ENCODE measurements around the gene CDH18. TPM values are rescaled to one million over a fixed set of nuclear protein-coding genes. Genes with fewer than 3 reads are reported as not detected.

The CDH18 gene
- total RNA-seq, 1 donor, result 16.6 TPM

DNA sequence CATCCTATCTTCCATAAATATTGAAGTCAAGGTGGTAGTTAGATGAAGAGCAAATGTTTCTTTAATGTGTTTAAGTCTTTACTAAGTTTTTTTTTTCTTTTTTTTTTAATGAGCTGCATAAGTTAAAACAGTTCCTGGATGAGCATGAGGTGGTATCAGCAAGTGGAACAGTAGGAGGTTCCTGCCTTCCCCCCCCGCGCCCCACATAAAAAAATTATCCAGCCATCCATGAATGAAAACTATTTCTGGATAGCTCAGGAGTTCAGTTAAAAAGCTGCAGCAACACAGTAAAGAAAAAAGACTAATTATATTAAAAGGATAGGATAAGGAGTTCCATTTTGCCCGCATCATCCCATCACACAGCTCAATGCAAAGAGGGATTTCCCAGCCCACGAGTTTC lies 349.5 kb downstream of the CDH18 start:
- no peak overlapping the region for H3K4me3 ChIP-seq (ENCODE audit: low read depth, low read length)
- no peak for DNase-seq (ENCODE audit: low read depth)
- TF ChIP-seq, protein P1, sequence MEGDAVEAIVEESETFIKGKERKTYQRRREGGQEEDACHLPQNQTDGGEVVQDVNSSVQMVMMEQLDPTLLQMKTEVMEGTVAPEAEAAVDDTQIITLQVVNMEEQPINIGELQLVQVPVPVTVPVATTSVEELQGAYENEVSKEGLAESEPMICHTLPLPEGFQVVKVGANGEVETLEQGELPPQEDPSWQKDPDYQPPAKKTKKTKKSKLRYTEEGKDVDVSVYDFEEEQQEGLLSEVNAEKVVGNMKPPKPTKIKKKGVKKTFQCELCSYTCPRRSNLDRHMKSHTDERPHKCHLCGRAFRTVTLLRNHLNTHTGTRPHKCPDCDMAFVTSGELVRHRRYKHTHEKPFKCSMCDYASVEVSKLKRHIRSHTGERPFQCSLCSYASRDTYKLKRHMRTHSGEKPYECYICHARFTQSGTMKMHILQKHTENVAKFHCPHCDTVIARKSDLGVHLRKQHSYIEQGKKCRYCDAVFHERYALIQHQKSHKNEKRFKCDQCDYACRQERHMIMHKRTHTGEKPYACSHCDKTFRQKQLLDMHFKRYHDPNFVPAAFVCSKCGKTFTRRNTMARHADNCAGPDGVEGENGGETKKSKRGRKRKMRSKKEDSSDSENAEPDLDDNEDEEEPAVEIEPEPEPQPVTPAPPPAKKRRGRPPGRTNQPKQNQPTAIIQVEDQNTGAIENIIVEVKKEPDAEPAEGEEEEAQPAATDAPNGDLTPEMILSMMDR (IDR thresholded peaks at IDR 0.05; ENCODE audit: insufficient read depth, low read length), result no peak

DNA sequence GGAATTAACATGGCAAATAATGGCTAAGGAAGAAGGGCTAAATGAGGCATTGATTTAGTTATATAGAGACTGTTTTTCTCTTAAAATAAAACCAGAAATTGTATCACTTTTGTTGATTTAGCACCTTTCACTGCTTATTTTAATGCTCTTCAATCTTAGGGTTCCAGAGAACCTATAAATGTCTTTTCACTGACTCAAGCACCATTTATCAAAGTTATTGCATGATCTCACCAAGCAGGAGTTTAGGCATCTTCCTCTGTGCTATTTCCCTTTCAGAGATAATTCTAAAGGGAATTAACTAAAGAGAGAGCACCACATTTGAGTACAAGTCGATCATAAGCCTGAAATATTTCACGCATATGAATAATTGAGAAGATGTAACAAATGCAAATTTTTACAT lies 357.1 kb downstream of the CDH18 start:
- H3K4me3 ChIP-seq (ENCODE audit: low read depth, low read length), result no peak overlapping the region
- TF ChIP-seq, protein P1 (IDR thresholded peaks at IDR 0.05; ENCODE audit: insufficient read depth, low read length), result no peak
- DNase-seq (ENCODE audit: low read depth), result no peak

DNA sequence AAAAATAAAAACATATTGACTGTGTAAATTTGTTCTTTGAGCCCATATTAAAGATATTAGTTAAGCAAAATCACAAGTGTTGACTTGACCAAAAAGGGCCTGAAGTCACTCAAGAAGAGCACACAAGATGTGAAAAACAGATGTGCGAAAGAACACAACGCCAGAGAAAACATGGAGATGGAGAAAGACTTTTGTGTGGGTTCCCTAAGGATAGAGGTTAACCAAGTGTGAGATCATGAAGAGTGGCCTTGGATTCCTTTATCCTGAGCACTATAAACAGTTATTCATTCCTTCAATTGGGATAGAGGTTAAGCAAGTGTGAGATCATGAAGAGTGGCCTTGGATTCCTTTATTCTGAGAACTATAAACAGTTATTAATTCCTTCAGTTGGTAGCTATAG lies 361.8 kb downstream of the CDH18 start:
- TF ChIP-seq, protein P1 (IDR thresholded peaks at IDR 0.05; ENCODE audit: insufficient read depth, low read length), result no peak
- no peak overlapping the region for H3K4me3 ChIP-seq (ENCODE audit: low read depth, low read length)
- DNase-seq (ENCODE audit: low read depth), result no peak

DNA sequence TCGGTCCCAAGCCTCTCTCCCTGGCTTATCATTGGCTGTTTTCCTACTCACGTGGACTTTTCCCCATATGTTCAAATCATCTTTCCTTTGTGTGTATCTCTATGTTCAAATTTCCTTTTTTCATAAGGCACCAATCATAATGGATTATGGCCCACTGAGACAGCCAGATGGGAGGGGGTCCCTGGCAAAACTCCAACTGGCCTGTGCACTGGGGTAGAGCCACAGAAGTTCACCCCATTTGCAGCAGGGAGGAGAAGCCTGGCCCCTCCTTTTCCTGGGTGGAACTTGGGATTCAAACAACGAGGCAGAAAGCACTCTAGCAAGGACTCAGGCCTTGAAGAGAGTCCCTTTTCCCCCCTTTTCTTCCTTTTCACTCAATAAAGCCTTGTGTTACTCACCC lies 362.4 kb downstream of the CDH18 start:
- H3K4me3 ChIP-seq (ENCODE audit: low read depth, low read length), result no peak overlapping the region
- TF ChIP-seq, protein P1 (IDR thresholded peaks at IDR 0.05; ENCODE audit: insufficient read depth, low read length), result no peak
- no peak for DNase-seq (ENCODE audit: low read depth)

DNA sequence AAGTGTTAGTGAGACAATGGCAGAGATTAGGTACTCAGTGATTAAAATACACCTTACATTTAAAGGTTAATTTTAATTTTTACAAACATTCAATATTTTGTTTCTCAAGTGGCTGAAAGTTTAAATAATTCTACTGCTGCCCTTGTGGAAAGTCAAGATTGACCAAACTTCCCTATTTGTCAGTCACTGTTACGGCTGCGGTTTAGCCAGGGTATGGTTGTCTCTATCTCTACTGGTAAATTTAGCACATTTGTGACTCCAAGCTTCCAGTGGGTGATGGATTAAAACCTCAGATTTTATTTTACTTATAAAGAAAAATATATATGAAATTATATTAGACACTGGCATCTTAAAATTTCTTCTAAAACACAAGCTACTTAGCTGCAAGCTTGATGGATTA lies 368.4 kb downstream of the CDH18 start:
- no peak for DNase-seq (ENCODE audit: low read depth)
- TF ChIP-seq, protein P1 (IDR thresholded peaks at IDR 0.05; ENCODE audit: insufficient read depth, low read length), result no peak
- H3K4me3 ChIP-seq (ENCODE audit: low read depth, low read length), result no peak overlapping the region

DNA sequence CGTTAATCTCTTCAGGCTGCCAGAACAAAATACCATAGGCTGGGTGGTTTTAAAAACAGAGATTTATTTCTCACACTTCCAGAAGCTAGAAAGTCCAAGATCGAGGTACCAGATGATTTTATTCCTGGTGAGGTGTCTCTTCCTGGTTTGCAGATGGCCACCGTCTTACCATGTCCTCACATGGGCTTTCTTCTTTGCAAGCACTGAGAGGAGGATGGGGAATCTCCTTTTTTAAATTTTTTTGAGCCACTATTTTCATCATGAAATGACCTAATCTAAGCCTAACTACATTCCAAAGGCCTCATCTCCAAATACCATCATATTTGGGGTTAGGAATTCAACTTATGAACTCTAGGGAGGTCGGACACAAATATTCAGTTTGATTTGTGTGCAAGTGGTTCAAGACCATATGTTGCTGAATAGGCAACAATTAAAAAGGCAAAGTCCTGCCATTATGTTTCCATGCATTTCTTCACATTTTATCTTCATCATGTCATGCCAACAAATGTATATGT lies 371.2 kb downstream of the CDH18 start:
- TF ChIP-seq, protein P1 (IDR thresholded peaks at IDR 0.05; ENCODE audit: insufficient read depth, low read length), result no peak
- H3K4me3 ChIP-seq (ENCODE audit: low read depth, low read length), result no peak overlapping the region
- no peak for DNase-seq (ENCODE audit: low read depth)

- no peak overlapping the region for H3K4me3 ChIP-seq (ENCODE audit: low read depth, low read length)
- TF ChIP-seq, protein P1 (IDR thresholded peaks at IDR 0.05; ENCODE audit: insufficient read depth, low read length), result no peak
- DNase-seq (ENCODE audit: low read depth), result no peak
These were observed 372.3 kb downstream of the CDH18 start for GRCh38 chr5:19615661-19616060.

Data from fibroblast of the aortic adventitia (primary cell).